ENCODE measurements around the gene IFITM10. TPM values are rescaled to one million over a fixed set of nuclear protein-coding genes. Genes with fewer than 3 reads are reported as not detected.

Gene IFITM10
- polyA plus RNA-seq, 1 experiment: 0.04 TPM

DNA sequence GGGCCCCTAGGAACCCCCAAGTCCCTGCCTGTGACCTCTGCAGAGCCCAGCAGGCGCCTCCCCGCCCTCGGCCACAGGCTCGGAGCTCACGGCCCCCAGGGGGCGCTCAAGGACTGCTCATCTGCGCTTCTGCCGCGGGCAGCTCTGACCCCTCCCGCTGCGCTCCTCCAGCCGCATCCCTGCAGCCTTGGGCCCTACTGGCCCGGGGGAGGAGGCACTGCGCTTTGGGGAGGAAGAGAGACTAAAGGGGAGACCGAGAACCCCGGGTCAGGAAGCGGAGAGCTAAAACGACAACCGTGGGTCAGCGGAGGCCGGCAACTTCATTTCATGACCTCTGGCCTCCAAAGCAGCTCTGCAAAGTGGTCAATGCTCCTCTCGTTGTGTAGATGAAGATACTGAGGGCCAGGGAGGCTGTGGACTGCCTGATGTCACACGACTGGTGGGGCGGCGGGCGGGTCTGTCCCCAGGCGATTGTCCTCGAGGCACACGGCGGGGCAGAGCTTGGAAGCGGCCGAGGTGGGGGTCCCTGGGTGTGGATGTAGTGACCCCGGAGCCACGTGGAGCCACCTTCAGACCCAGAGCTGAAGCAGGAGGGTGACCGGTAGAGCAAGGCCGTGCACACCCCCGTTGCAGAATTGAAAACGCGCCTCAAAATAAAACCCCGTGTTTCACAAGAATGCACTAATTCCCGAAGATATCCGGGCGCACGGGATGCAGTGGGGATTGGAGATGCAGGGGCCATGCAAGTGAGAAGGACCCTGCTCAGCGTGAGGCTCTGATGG is 56.1 kb downstream of the IFITM10 start:
- H3K27ac ChIP-seq (ENCODE audit: low read depth, low read length): no peak overlapping the region
- TF ChIP-seq, protein P1, sequence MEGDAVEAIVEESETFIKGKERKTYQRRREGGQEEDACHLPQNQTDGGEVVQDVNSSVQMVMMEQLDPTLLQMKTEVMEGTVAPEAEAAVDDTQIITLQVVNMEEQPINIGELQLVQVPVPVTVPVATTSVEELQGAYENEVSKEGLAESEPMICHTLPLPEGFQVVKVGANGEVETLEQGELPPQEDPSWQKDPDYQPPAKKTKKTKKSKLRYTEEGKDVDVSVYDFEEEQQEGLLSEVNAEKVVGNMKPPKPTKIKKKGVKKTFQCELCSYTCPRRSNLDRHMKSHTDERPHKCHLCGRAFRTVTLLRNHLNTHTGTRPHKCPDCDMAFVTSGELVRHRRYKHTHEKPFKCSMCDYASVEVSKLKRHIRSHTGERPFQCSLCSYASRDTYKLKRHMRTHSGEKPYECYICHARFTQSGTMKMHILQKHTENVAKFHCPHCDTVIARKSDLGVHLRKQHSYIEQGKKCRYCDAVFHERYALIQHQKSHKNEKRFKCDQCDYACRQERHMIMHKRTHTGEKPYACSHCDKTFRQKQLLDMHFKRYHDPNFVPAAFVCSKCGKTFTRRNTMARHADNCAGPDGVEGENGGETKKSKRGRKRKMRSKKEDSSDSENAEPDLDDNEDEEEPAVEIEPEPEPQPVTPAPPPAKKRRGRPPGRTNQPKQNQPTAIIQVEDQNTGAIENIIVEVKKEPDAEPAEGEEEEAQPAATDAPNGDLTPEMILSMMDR (IDR thresholded peaks at IDR 0.05; ENCODE audit: low read depth, low read length): peak; percentile 87
- CTCF ChIA-PET: interaction anchor here (0.6 to 5.5 kb wide), 60 partner anchors 7 to 882 kb away, joined by 3 to 300 read pairs (median 5); partner anchors contain the start of genes H19, MRPL23, SYT8 and TNNI2
- peaks cover 24% of the 10 kb centered on the region for H3K27me3 ChIP-seq (ENCODE audit: control insufficient read depth, insufficient read depth, low read length)
- no peaks in the 10 kb centered on the region for H3K9me3 ChIP-seq (ENCODE audit: control insufficient read depth, insufficient read depth, low read length)
- H3K4me3 ChIP-seq (ENCODE audit: low read depth, low read length): no peak overlapping the region
- peak; percentile 45 for DNase-seq (ENCODE audit: low read depth, low spot score)
- POLR2A ChIA-PET: interaction anchor here (0.7 to 2.0 kb wide), 4 partner anchors 42 to 458 kb away, joined by 3 to 8 read pairs (median 4); no protein-coding TSS in a partner anchor

DNA sequence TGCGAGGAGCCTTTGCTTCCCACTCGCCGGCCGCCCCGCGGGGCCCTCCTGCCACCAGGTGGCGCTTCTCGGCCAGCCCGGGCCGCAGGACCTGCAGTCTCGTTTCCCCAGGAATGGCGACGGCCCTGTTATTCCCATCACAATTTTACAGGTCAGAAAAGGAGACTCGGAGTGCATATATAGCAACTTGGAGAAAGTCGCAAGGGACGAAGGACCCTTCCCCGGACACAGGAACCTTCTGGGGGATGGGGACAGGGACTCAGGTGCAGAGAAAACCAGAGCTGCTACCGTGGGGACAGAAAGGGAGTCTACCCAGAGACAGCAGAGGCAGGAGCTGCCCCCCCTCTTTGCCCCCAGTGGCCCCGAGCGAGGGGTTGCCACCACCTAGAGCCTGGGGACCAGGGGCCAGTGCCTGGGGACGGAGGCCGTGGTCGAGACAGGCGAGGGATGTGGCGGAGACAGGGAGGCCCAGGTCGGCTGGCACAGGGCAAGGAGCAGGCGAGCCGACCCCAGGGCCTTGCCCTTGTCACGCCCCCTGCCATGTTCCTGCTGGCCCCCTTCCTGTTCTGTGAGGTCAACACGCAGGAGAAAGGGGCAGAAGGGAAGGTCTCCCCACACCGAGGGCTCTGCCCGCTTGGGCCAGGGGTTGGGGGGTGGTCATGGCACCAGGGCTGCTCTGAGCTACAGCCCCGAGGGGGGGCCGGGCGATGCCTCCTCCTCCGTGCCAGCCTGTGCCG is 56.9 kb downstream of the IFITM10 start:
- TF ChIP-seq, protein P1 (IDR thresholded peaks at IDR 0.05; ENCODE audit: low read depth, low read length): peak; percentile 95
- POLR2A ChIA-PET: interaction anchor here (0.7 to 2.0 kb wide), 4 partner anchors 41 to 459 kb away, joined by 3 to 8 read pairs (median 4); no protein-coding TSS in a partner anchor
- Histone ChIP-seq H3K9me3 (ENCODE audit: control insufficient read depth, insufficient read depth, low read length) (no peaks in the 10 kb centered on the region), H3K27ac (ENCODE audit: low read depth, low read length) (no peak overlapping the region), H3K4me3 (ENCODE audit: low read depth, low read length) (peak overlapping the region; percentile 35), H3K27me3 (ENCODE audit: control insufficient read depth, insufficient read depth, low read length) (peaks cover 24% of the 10 kb centered on the region)
- peak; percentile 41 for DNase-seq (ENCODE audit: low read depth, low spot score)
- CTCF ChIA-PET: interaction anchor here (0.7 to 5.5 kb wide), 56 partner anchors 8 to 465 kb away, joined by 3 to 300 read pairs (median 5); partner anchors contain the start of genes H19, MRPL23, SYT8 and TNNI2

DNA sequence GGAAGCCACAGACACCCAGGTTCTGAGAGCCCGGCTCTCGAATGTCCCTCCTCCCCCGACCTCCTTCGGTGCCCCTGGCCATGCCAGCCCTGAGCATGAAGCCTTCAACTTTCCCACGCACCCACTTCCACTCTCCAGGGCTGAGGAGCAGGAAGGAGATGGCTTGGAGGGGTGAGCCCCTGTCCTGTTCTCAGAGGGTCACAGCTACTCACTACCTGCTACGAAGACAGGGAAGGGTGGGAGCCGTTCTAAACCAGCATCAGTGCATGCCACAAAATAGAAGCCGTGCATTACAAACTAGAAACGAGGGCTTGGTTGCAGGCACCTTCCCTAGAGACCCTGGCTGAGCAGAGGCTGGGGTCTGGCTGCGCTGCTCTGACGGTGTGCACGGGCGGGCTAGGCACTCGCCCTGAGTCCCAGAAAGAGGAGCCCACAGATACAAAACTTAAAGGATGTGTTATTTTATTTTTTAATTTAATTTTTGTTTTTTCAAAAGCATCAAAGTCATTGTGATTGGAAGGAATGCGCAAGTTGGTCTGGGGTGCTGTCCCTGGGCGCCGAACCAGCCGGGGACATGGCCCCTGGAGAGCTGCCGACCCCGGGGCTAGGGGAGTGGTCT is 57.6 kb downstream of the IFITM10 start:
- Histone ChIP-seq H3K4me3 (ENCODE audit: low read depth, low read length) (no peak overlapping the region), H3K27me3 (ENCODE audit: control insufficient read depth, insufficient read depth, low read length) (peaks cover 24% of the 10 kb centered on the region), H3K9me3 (ENCODE audit: control insufficient read depth, insufficient read depth, low read length) (no peaks in the 10 kb centered on the region), H3K27ac (ENCODE audit: low read depth, low read length) (no peak overlapping the region)
- CTCF ChIA-PET: interaction anchor here (0.9 to 5.5 kb wide), 24 partner anchors 9 to 463 kb away, joined by 3 to 300 read pairs (median 8); partner anchors contain the start of genes SYT8 and TNNI2
- POLR2A ChIA-PET: interaction anchor here (1.0 to 2.0 kb wide), 2 partner anchors 140 to 460 kb away, joined by 3 to 8 read pairs; no protein-coding TSS in a partner anchor
- TF ChIP-seq, protein P1 (IDR thresholded peaks at IDR 0.05; ENCODE audit: low read depth, low read length): no peak
- no peak for DNase-seq (ENCODE audit: low read depth, low spot score)

DNA sequence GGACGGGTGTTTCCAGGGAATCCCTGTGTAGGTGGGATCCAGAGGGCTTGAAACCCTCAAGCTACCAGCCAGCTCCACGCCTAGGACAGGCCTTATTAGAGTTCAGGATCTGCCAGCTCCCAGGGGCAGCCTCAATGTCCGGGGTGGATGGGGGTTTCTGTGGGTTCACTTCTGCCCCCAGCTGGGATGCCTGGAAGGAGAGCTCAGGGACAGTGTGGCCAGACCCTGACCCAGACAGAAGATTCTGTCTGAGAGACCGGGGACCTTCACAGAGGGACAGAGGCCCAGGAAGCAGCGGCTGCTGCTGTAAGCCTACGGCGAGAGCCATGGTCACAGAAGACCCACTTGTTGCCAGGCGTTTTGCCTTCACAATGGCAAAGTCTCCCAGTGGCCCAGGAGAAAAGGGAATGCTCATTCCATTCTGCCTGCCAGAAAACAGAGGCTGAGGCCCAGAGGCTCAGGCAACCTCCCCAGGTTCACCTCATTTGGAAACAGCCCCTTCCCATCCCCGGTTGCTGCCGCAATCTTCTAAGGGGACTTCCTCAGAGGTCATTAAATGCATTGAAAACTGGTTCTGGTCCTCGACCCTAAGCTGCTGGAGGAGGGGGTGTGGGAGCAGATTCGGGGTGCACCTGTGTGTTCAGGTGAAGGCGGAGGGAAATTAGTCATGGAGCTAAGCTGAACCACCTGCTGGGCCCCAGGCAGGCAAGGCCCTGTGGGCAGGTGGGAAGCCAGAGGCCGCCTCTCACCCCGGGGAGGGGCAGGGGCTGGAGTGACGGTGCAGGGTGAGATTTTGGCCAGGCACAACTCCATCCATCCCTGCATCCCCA is 58.3 kb downstream of the IFITM10 start:
- Histone ChIP-seq H3K27ac (ENCODE audit: low read depth, low read length) (no peak overlapping the region), H3K27me3 (ENCODE audit: control insufficient read depth, insufficient read depth, low read length) (peaks cover 24% of the 10 kb centered on the region), H3K4me3 (ENCODE audit: low read depth, low read length) (no peak overlapping the region), H3K9me3 (ENCODE audit: control insufficient read depth, insufficient read depth, low read length) (no peaks in the 10 kb centered on the region)
- POLR2A ChIA-PET: no interaction called here
- CTCF ChIA-PET: interaction anchor here (1.3 to 5.5 kb wide), 9 partner anchors 12 to 464 kb away, joined by 3 to 300 read pairs (median 53); partner anchors contain the start of gene SYT8
- TF ChIP-seq, protein P1 (IDR thresholded peaks at IDR 0.05; ENCODE audit: low read depth, low read length): no peak
- no peak for DNase-seq (ENCODE audit: low read depth, low spot score)
